GM19372 (cell line): ENCODE results near the gene DDX56.

ENCODE experiments used
- ATAC-seq: cut with Tn5 transposase; IDR thresholded peaks from one replicate; pipeline ENCODE4 v1.9.1; 2021; ENCODE audit warnings: mild to moderate bottlenecking, low read depth, moderate library complexity; ENCODE audit not compliant: unreplicated experiment

DDX56 gene

GRCh38 chr7:44538093-44538797 is 35.5 kb downstream of the DDX56 start:
- no peak for ATAC-seq

GRCh38 chr7:44537442-44537841 is 36.3 kb downstream of the DDX56 start:
- no peak for ATAC-seq

GRCh38 chr7:44536090-44536489 is 37.6 kb downstream of the DDX56 start:
- ATAC-seq: no peak

- no peak for ATAC-seq
These were observed 38.2 kb downstream of the DDX56 start for GRCh38 chr7:44535348-44536064.

GRCh38 chr7:44534501-44534900 is 39.2 kb downstream of the DDX56 start:
- no peak for ATAC-seq

GRCh38 chr7:44534087-44534486 is 39.6 kb downstream of the DDX56 start:
- no peak for ATAC-seq

GRCh38 chr7:44533301-44534055 is 40.2 kb downstream of the DDX56 start:
- ATAC-seq: no peak

GRCh38 chr7:44531421-44532380 is 42.0 kb downstream of the DDX56 start:
- no peak for ATAC-seq

GRCh38 chr7:44530990-44531389 is 42.7 kb downstream of the DDX56 start:
- ATAC-seq: no peak

GRCh38 chr7:44524811-44525388 is 48.8 kb downstream of the DDX56 start:
- no peak for ATAC-seq

GRCh38 chr7:44522315-44522714 is 51.4 kb downstream of the DDX56 start:
- no peak for ATAC-seq

GRCh38 chr7:44521347-44522095 is 52.2 kb downstream of the DDX56 start:
- no peak for ATAC-seq

- ATAC-seq: no peak
These were observed 53.1 kb downstream of the DDX56 start for GRCh38 chr7:44520574-44520973.

- ATAC-seq: no peak
These were observed 54.2 kb downstream of the DDX56 start for GRCh38 chr7:44519546-44519945.

- no peak for ATAC-seq
These were observed 54.9 kb downstream of the DDX56 start for GRCh38 chr7:44518761-44519160.

- ATAC-seq: no peak
These were observed 56.5 kb downstream of the DDX56 start for GRCh38 chr7:44517175-44517574.
